Endothelial cell of umbilical vein (primary cell): ENCODE measurements around the gene TMPRSS3. TPM values are rescaled to one million over a fixed set of nuclear protein-coding genes. Genes with fewer than 3 reads are reported as not detected.

Experiments used
- Bru-seq: library from RNA; stranded (reverse); fragments of 400-500 nt; gene quantifications from one replicate; lab custom pipeline; 2021; lab: Mats Ljungman, UMichigan
- BruChase-seq, 2 experiments: library from RNA; stranded (reverse); fragments of 400-500 nt; gene quantifications; one replicate each; lab custom pipeline; 2021; lab: Mats Ljungman, UMichigan
- BruUV-seq: library from RNA; stranded (reverse); fragments of 400-500 nt; replicated peaks from 2 replicates; lab custom pipeline; 2021; lab: Mats Ljungman, UMichigan
- CTCF ChIA-PET: fragments of 300-600, 350-600 bp; sonication (Branson Sonifier 250); formaldehyde crosslinking; loops from one replicate; lab custom pipeline; 2021; ENCODE audit warnings: antibody characterized with exemption, inconsistent platforms; lab: Charles Lee
- POLR2A ChIA-PET: fragments of 300-600, 350-600 bp; sonication (Branson Sonifier 250); formaldehyde crosslinking; loops from one replicate; lab custom pipeline; 2021; ENCODE audit warnings: antibody characterized with exemption, inconsistent platforms; lab: Charles Lee
- DNase-seq: peaks from one replicate; pipeline ENCODE4 v3.0.0-alpha.2; 2011; ENCODE audit warnings: low read depth, low spot score
- FAIRE-seq: peaks from 2 replicates; lab custom pipeline; 2011; peaks lifted over from hg19 to GRCh38; lab: Jason Lieb, UNC
- H2AFZ ChIP-seq: 2 replicates; pipeline ENCODE4 v1.6.0; 2012; ENCODE audit warnings: low read depth, low read length, control low read depth, inconsistent platforms
- H3K27ac ChIP-seq: 2 replicates; pipeline ENCODE4 v1.5.1; 2011; ENCODE audit warnings: low read depth, mild to moderate bottlenecking, control low read depth, low read length, moderate library complexity; ENCODE audit not compliant: insufficient read depth
- H3K27me3 ChIP-seq, 2 experiments: 2 replicates each; pipeline versions ENCODE4 v1.6.0 to v1.6.1; 2011; ENCODE audit warnings: low read length in 2 of 2, mixed read lengths in 1 of 2; ENCODE audit not compliant: control insufficient read depth in 2 of 2, insufficient read depth in 2 of 2
- H3K36me3 ChIP-seq, 2 experiments: 2 replicates in 1 of 2; 3 replicates in 1 of 2; pipeline ENCODE4 v1.5.1; 2011; ENCODE audit warnings: low read length in 2 of 2, mild to moderate bottlenecking in 1 of 2, moderate library complexity in 1 of 2; ENCODE audit not compliant: control insufficient read depth in 2 of 2, insufficient read depth in 2 of 2; ENCODE audit errors: extremely low read depth in 1 of 2
- H3K4me1 ChIP-seq: 3 replicates; pipeline ENCODE4 v1.5.1; 2011; ENCODE audit warnings: mild to moderate bottlenecking, low read length; ENCODE audit not compliant: control insufficient read depth, insufficient read depth; ENCODE audit errors: extremely low read depth
- H3K4me2 ChIP-seq: 2 replicates; pipeline ENCODE4 v1.6.1; 2011; ENCODE audit warnings: low read length, control low read depth, mixed read lengths; ENCODE audit not compliant: insufficient read depth
- H3K4me3 ChIP-seq, 3 experiments: fragments of 200-600 bp in 1 of 3; sonication (generic), shearing (Covaris generic) in 1 of 3; replicated peaks in 1 of 3; 2 replicates each; pipeline ENCODE4 v1.5.1; 2011 to 2016; ENCODE audit warnings: control low read depth in 3 of 3, low read length in 3 of 3, mild to moderate bottlenecking in 2 of 3, inconsistent platforms in 1 of 3, low read depth in 1 of 3, moderate library complexity in 1 of 3; ENCODE audit not compliant: insufficient read depth in 1 of 3
- H3K79me2 ChIP-seq: 2 replicates; pipeline ENCODE4 v1.6.0; 2012; ENCODE audit warnings: low read length, inconsistent platforms; ENCODE audit not compliant: control insufficient read depth, insufficient read depth
- H3K9ac ChIP-seq: replicated peaks from 2 replicates; pipeline ENCODE3; 2011; ENCODE audit warnings: low read length, control low read depth; ENCODE audit not compliant: insufficient read depth; ENCODE audit errors: extremely low read depth
- H3K9me1 ChIP-seq: replicated peaks from 3 replicates; pipeline ENCODE4 v1.6.0; 2011; ENCODE audit warnings: mild to moderate bottlenecking, low read length; ENCODE audit not compliant: control insufficient read depth, insufficient read depth; ENCODE audit errors: extremely low read depth
- H3K9me3 ChIP-seq: replicated peaks from 2 replicates; pipeline ENCODE4 v1.5.1; 2012; ENCODE audit warnings: low read length, inconsistent platforms; ENCODE audit not compliant: control insufficient read depth, insufficient read depth
- H4K20me1 ChIP-seq: replicated peaks from 2 replicates; pipeline ENCODE3; 2011; ENCODE audit warnings: mild to moderate bottlenecking, low read length; ENCODE audit not compliant: control insufficient read depth, insufficient read depth; ENCODE audit errors: extremely low read depth
- EZH2 ChIP-seq: IDR thresholded peaks from 2 replicates; pipeline ENCODE4 v1.6.1; 2012; ENCODE audit warnings: borderline replicate concordance, low read depth, mild to moderate bottlenecking, moderate library complexity, low read length, inconsistent platforms; ENCODE audit not compliant: severe bottlenecking
- FOS ChIP-seq: IDR thresholded peaks from 2 replicates; pipeline ENCODE4 v1.6.1; 2011; ENCODE audit warnings: mild to moderate bottlenecking, low read length, moderate library complexity, borderline replicate concordance; ENCODE audit not compliant: insufficient read depth
- GATA2 ChIP-seq: IDR thresholded peaks from 2 replicates; pipeline ENCODE4 v1.7.0; 2011; ENCODE audit warnings: low read depth, mild to moderate bottlenecking, moderate library complexity, mixed read lengths, low read length; ENCODE audit not compliant: insufficient read length, insufficient read depth
- JUN ChIP-seq: IDR thresholded peaks from 2 replicates; pipeline ENCODE4 v1.6.1; 2011; ENCODE audit warnings: borderline replicate concordance, low read depth; ENCODE audit not compliant: insufficient read length, insufficient read depth
- MYC ChIP-seq: IDR thresholded peaks from one replicate; pipeline ENCODE4 v1.6.1; 2011; ENCODE audit warnings: mild to moderate bottlenecking, low read depth, low read length
- POLR2A ChIP-seq: IDR thresholded peaks from 2 replicates; pipeline ENCODE4 v1.6.1; 2012; ENCODE audit warnings: low read depth, mild to moderate bottlenecking, control low read depth, low read length
- POLR2AphosphoS5 ChIP-seq: IDR thresholded peaks from 2 replicates; pipeline ENCODE4 v1.6.1; 2012; ENCODE audit warnings: low read depth, mild to moderate bottlenecking, control low read depth, low read length, moderate library complexity; ENCODE audit not compliant: insufficient read depth
- dilution Hi-C: fragments of 300-500 bp; cut with MboI; formaldehyde crosslinking; loops from one replicate; pipeline ENCODE4 v1.15.0; 2019; ENCODE audit warnings: low sequenced_read_pairs; ENCODE audit not compliant: extremely low pct_ligation_motif_present
- intact Hi-C: fragments of 100-400 bp; cut with micrococcal nuclease; formaldehyde crosslinking; loops from one replicate; pipeline ENCODE4 v1.10.0; 2022
- long read RNA-seq: library from polyadenylated mRNA; stranded (forward); transcript quantifications from one replicate; pipeline ENCODE4 v2.0.0, GENCODE V29; 2021
- polyA minus RNA-seq, 3 experiments: library from RNA; depleted of rRNA, polyadenylated mRNA; stranded (reverse); fragments of >200 nt; gene quantifications; 1 replicate in 1 of 3; 2 replicates in 2 of 3; pipeline ENCODE4 v1.2.3, GENCODE V29; 2011
- polyA plus RNA-seq, 4 experiments: library from polyadenylated mRNA; depleted of rRNA in 3 of 4; stranded (reverse) in 3 of 4; unstranded in 1 of 4; fragments of >200 nt; gene quantifications; 2 replicates each; pipeline versions ENCODE4 v1.2.1 to v1.2.3, GENCODE V29; 2011 to 2012; ENCODE audit warnings: missing spikeins in 1 of 4
- total RNA-seq: library from RNA; stranded (reverse); gene quantifications from 2 replicates; pipeline ENCODE4 v1.2.3, GENCODE V29; 2021

TMPRSS3 gene
- not detected in 2 replicates for total RNA-seq
- not detected in 2 replicates for polyA plus RNA-seq
- polyA plus RNA-seq (2011; cell fraction: cytosol; rRNA removed): not detected in 2 replicates
- polyA plus RNA-seq (2011; cell fraction: nucleus; rRNA removed): not detected in 2 replicates
- not detected in 2 replicates for polyA plus RNA-seq (2012)
- not detected in 2 replicates for polyA minus RNA-seq
- 16.7 TPM for polyA minus RNA-seq (2011; cell fraction: cytosol; rRNA and poly(A)+ RNA removed)
- polyA minus RNA-seq (2011; cell fraction: nucleus; rRNA and poly(A)+ RNA removed): 0.19 TPM in 1 of 2 replicates, not detected in the other
- not detected for Bru-seq, nascent RNA
- BruChase-seq, experiment 1, labeled RNA remaining after a 6-hour chase: not detected
- BruChase-seq, experiment 2, labeled RNA remaining after a 2-hour chase: not detected
- long read RNA-seq: 0 reads

DNA sequence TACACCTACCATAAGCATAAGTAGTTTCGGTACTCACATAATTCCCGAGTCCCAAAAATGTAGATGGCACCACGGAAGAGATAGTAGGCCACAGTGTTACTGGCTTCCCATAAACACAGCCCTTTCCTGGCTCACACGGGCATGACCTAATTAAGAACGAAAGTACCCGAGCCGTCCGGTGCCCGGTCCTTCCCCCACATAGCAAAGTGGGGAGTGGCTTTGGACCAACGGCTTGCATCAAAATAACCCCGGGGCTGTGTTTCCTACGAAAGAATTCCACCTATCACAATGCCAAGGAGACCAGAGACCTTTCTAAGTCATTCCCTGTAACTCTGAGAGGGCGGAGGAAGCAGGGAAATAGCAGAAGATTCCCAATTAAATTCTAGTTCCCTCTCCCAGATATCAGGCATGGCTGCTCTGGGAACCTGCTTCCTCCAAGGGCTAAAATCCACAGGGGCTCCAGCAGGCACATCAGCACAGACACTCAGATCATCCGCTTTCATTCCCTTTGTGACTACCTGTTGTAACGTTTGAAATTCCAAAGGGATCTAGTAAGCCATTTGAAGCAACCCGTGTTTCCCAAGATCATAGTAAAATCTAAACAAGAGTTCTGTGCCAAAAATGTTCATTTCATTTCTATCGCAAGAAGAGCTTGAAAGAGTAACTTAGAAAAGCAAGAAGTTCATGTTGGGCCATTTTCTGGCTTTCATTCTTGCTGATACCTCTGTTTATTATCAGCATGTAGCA lies at the start of gene TMPRSS3:
Gene TMPRSS3 (minus strand): TSS at position 148 of the 747 bp plus-strand sequence. CDS start 635 bp downstream, outside the sequence.
- no peak for FAIRE-seq
- Histone ChIP-seq H3K27me3 (peaks cover 2 to 25% of the 10 kb centered on the region in 2 experiments), H3K27ac (no peak within 1 kb of the TSS), H3K36me3 (no peaks in the 10 kb centered on the region), H3K9ac (no peak within 1 kb of the TSS), H3K9me1 (no peaks in the 10 kb centered on the region), H3K4me2 (no peak within 1 kb of the TSS), H4K20me1 (no peaks in the 10 kb centered on the region), H2AFZ (no peak within 1 kb of the TSS), H3K9me3 (no peaks in the 10 kb centered on the region), H3K79me2 (no peaks in the 10 kb centered on the region), H3K4me1 (no peaks in the 10 kb centered on the region), H3K4me3 (no peak within 1 kb of the TSS)
- no TSS peak for BruUV-seq
- ChIA-PET CTCF (no interaction called here), POLR2A (no interaction called here)
- no peak for DNase-seq
- TF ChIP-seq POLR2A (no peak), EZH2 (no peak), GATA2 (no peak), MYC (no peak), POLR2AphosphoS5 (no peak), JUN (no peak), FOS (no peak)
- dilution Hi-C loops (no loop called here), intact Hi-C loops (no loop called here)
